ENCODE measurements around the gene TIMP2. TPM values are rescaled to one million over a fixed set of nuclear protein-coding genes. Genes with fewer than 3 reads are reported as not detected.
A peak's percentile ranks its signal among the peaks of the same experiment; 100 is the strongest.
"Not testable (repeated sequence)": the region's sequence is repeated elsewhere in the genome, so short reads cannot be mapped to it uniquely, and the experiment has no call there.

TIMP2 gene
- total RNA-seq, 3 donors from 2014 or later: 72.0 to 344 (median 112) TPM

- Histone ChIP-seq H3K4me1 (peaks cover 0 to 5% of the 10 kb centered on the region in 2 donors), H3K9me3 (peaks cover 13% of the 10 kb centered on the region in 2 donors), H3K27me3 (no peaks in the 10 kb centered on the region), H3K27ac (peak overlapping the region; percentile 58 to 88), H3K36me3 (no peaks in the 10 kb centered on the region), H3K4me3 (no peak overlapping the region)
- no peak for DNase-seq (ENCODE audit: low spot score in 2 of 2)
- intact Hi-C loops (cut with DNase I; ENCODE audit: low total_unique reads): no loop called here
- TF ChIP-seq POLR2A (IDR thresholded peaks at IDR 0.05) (no peak), POLR2AphosphoS5 (IDR thresholded peaks at IDR 0.05) (no peak), CTCF (IDR thresholded peaks at IDR 0.05) (no peak)
Measured at GRCh38 chr17:78951967-78952551, 26.9 kb upstream of the TIMP2 start.

- peaks cover 13% of the 10 kb centered on the region in 2 donors for H3K9me3 ChIP-seq
- H3K4me1 ChIP-seq: peaks cover 0 to 5% of the 10 kb centered on the region in 2 donors
- H3K4me3 ChIP-seq: no peak overlapping the region
- DNase-seq (ENCODE audit: low spot score in 2 of 2): no peak
- no peak for TF ChIP-seq POLR2A (IDR thresholded peaks at IDR 0.05)
- TF ChIP-seq CTCF (IDR thresholded peaks at IDR 0.05): no peak
- TF ChIP-seq POLR2AphosphoS5 (IDR thresholded peaks at IDR 0.05): no peak
- no peaks in the 10 kb centered on the region for H3K36me3 ChIP-seq
- H3K27ac ChIP-seq: no peak overlapping the region
- H3K27me3 ChIP-seq: no peaks in the 10 kb centered on the region
- intact Hi-C loops (cut with DNase I; ENCODE audit: low total_unique reads): no loop called here
Measured at GRCh38 chr17:78950870-78951269, 25.7 kb upstream of the TIMP2 start.

GRCh38 chr17:78947235-78948149 lies 22.3 kb upstream of the TIMP2 start:
- Histone ChIP-seq H3K4me1 (peaks cover 0 to 2% of the 10 kb centered on the region in 2 donors), H3K4me3 (no peak overlapping the region), H3K9me3 (peaks cover 13% of the 10 kb centered on the region in 2 donors), H3K36me3 (no peaks in the 10 kb centered on the region), H3K27ac (no peak overlapping the region), H3K27me3 (no peaks in the 10 kb centered on the region)
- intact Hi-C loops (cut with DNase I; ENCODE audit: low total_unique reads): no loop called here
- TF ChIP-seq POLR2A (IDR thresholded peaks at IDR 0.05) (no peak), POLR2AphosphoS5 (IDR thresholded peaks at IDR 0.05) (no peak), CTCF (IDR thresholded peaks at IDR 0.05) (no peak)
- no peak for DNase-seq (ENCODE audit: low spot score in 2 of 2)

DNA sequence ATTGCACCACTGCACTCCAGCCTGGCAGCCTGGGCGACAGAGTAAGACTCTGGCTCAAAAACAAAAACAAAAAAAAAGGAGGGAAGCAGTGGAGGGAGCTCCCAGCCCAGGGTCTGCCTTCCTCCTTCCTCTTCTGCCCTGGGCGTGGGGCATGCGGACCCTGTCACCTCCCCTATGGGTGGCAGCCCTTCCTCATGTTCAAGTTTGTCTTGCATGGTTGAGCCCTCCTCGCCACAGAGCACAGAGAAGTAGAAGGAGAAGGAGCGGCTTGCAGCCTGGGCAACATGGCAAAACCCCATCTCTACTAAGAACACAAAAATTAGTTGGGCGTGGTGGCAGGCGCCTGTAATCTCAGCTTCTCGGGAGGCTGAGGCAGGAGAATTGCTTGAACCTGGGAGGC lies 21.4 kb upstream of the TIMP2 start:
- Histone ChIP-seq H3K27me3 (no peaks in the 10 kb centered on the region), H3K4me1 (no peaks in the 10 kb centered on the region), H3K9me3 (peaks cover 13% of the 10 kb centered on the region in 2 donors), H3K4me3 (no peak overlapping the region), H3K36me3 (no peaks in the 10 kb centered on the region), H3K27ac (no peak overlapping the region)
- TF ChIP-seq POLR2A (IDR thresholded peaks at IDR 0.05) (no peak), POLR2AphosphoS5 (IDR thresholded peaks at IDR 0.05) (no peak), CTCF (IDR thresholded peaks at IDR 0.05) (no peak)
- intact Hi-C loops (cut with DNase I; ENCODE audit: low total_unique reads): no loop called here
- DNase-seq (ENCODE audit: low spot score in 2 of 2): no peak

DNA sequence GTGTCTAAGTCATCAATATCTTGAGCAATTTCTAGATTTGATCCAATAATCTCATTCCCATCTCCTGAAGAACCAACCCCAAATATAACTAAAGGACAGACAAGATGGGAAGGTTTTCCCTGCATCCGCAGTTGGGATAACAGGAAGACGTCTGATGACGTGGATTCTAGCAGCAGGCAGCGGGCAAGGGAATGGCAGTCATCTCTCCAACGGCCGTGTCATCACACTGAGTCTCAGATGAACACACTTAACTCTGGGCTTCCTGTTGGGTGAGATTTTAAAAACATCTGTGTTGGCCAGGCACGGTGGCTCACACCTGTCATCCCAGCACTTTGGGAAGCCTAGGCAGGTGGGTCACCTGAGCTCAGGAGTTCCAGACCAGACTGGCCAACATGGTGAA lies 20.9 kb upstream of the TIMP2 start:
- H3K9me3 ChIP-seq: peaks cover 9 to 11% of the 10 kb centered on the region in 2 donors
- intact Hi-C loops (cut with DNase I; ENCODE audit: low total_unique reads): no loop called here
- TF ChIP-seq POLR2AphosphoS5 (IDR thresholded peaks at IDR 0.05): no peak
- no peak for TF ChIP-seq CTCF (IDR thresholded peaks at IDR 0.05)
- no peak for TF ChIP-seq POLR2A (IDR thresholded peaks at IDR 0.05)
- no peak overlapping the region for H3K4me3 ChIP-seq
- H3K4me1 ChIP-seq: no peaks in the 10 kb centered on the region
- no peaks in the 10 kb centered on the region for H3K36me3 ChIP-seq
- no peak overlapping the region for H3K27ac ChIP-seq
- no peaks in the 10 kb centered on the region for H3K27me3 ChIP-seq
- no peak for DNase-seq (ENCODE audit: low spot score in 2 of 2)

DNA sequence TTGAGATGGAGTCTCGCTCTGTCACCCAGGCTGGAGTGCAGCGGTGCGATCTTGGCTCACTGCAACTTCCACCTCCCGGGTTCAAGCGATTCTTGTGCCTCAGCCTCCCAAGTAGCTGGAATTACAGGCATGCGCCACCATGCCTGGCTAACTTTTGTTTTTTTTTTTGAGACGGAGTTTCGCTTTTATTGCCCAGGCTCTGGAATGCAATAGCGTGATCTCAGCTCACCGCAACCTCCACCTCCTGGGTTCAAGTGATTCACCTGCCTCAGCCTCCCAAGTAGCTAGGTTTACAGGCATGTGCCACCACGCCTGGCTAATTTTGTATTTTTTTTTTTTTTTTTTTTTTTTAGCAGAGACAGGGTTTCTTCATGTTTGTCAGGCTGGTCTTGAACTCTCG lies 20.3 kb upstream of the TIMP2 start:
- H3K9me3 ChIP-seq; H3K27me3 ChIP-seq; DNase-seq (ENCODE audit: low spot score in 2 of 2); intact Hi-C loops (cut with DNase I; ENCODE audit: low total_unique reads); H3K36me3 ChIP-seq; H3K27ac ChIP-seq; H3K4me1 ChIP-seq; H3K4me3 ChIP-seq: not testable (repeated sequence)

Measured in breast epithelium (tissue), 4 donors.